GM21390 (cell line): ENCODE data around the gene PPP2R2D.
"Not testable (repeated sequence)": the region's sequence is repeated elsewhere in the genome, so short reads cannot be mapped to it uniquely, and the experiment has no call there.

ENCODE experiments used
- ATAC-seq: cut with Tn5 transposase; IDR thresholded peaks from one replicate; pipeline ENCODE4 v1.9.1; 2021; ENCODE audit not compliant: unreplicated experiment

Gene PPP2R2D

DNA sequence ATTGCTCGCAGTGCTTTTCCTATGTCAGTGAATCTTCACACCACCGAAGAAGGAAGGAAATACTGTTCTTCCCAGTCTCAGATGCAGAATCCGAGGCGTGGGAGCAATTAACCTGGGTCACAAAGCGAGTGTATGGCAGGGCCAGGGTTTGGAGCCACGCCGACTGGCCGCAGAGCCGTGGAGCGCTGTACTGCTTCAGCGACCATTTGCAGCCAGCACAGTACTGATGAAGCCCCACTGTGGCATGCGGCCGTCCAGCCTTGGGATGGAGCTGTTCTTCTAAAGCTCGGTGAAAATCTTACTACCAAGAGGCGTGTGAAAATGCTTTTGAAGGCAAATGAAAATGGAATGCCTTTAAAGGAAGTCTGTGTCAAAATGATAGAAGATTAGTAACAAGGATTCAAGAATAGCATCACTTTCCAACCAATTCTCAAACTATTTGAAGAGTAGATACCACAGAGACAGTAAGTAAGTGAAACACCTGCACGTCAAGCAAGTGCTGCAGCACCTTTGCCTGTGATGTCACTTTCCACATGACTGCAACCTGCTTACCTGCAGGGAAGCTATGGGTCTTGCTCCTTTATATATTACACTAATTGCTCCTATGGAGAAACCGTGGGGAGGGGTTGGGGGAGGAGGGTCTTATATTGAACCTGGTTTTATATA is 4.9 kb downstream of the PPP2R2D start:
- no peak for ATAC-seq

DNA sequence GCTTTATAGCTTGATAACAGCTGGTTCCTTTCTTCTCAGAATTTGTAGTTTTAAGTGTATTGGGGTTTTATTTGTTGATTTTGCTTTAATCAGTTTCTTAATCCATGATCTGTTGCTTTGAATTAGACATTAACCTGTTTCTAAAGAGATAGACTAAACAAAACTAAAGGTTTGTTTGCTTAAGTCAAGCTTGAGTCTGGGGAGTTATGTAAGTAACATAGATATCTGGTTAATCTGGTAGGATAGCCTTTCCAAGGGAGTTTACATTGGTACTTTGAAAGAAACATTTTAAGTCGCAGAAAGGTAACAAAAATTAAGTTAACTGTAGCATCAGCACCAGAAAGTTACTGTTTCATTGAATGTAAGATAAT is 5.4 kb downstream of the PPP2R2D start:
- ATAC-seq, result no peak

DNA sequence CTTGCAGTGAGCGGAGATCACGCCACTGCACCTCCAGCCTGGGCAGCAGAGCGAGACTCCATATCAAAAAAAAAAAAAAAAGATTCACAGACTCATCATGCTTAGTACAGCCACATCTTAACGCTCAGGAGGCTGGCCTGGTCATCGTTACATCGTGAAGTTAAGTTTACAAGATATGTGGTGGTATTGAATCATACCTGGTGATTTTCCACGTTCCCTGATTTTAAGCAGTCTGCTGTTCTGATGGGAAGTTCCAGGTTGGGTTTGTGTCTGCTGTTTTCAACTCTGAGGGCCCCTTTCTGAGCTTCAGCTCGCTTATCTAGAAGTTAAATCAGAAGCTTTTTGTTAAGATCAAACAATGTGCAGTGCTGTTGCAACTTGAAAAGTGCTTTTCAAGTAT is 6.9 kb downstream of the PPP2R2D start:
- ATAC-seq, result no peak

DNA sequence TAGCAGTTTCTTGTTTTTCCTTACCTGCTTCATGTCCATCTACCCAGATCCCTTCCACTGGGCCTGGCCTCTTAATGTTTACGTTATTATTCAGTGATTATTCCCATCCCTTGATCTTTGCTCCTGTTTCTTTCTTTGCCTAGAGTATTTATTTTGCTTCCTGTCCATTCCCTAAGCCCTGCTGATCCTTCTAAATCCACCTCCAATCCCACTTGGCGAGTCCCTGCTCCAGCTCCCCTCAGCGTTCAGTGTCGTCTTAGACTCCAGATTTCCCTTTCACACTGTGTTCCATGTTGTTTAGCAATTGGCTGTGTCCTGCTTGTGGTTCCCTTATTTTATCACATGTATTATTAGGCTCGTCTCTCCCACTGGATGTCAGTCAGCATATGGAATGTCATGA is 7.3 kb downstream of the PPP2R2D start:
- ATAC-seq, result no peak

DNA sequence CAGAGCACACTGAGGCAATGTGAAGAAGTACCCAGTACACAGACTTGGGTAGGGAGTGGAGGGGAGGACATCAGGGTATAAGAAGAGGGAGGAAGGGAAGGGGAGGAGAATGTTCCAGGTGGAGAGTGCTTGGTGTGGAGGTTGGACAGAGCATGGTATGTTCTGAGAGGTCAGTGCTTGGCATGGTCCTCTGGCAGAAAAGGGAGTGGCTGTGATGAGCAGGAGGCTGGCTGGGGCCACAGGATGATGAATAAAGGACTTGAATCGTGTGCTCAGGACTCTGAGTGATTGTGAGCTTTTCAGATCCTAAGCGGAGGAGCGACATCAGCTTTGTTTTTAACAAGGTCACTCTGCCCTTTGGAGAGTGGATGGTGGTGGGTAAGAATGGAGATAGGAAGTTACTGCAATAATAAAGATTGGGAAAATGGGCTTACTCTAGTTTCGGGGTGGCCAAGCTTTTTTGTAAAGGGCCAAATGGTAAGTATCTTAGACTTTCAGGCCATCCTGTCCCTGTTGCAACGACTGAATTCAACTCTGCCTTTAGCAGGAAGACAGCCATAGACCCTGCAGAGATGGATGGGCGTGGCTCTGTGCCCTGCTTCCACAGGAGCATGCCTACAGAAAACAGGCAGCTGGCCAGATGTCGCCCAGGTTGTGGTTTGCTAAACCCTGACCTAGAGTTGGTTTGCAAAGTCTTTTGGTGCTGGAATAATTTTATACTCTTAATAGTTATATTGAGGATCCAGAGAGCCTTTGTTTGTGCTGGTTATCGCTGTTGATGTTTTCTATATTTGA is 8.4 kb downstream of the PPP2R2D start:
- no peak for ATAC-seq

DNA sequence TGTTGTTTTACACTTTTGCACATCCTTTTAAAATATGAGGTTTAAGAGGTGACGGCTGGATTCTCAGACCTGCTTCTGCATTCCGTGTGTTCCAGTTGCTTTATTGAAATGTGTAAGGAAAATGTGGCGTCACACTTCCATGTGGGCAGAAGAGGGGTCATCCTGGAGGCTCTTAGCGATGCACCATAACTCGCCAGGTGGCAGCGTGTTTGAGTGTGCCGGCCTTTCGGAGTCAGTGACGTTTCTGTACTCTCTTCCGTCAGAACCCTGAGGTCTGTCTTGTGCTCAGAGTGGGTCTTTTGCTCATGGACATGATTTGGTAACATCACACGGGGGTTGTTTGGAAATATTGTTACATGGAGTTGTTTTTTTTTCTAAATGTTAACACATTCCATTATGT is 9.1 kb downstream of the PPP2R2D start:
- ATAC-seq, result no peak

DNA sequence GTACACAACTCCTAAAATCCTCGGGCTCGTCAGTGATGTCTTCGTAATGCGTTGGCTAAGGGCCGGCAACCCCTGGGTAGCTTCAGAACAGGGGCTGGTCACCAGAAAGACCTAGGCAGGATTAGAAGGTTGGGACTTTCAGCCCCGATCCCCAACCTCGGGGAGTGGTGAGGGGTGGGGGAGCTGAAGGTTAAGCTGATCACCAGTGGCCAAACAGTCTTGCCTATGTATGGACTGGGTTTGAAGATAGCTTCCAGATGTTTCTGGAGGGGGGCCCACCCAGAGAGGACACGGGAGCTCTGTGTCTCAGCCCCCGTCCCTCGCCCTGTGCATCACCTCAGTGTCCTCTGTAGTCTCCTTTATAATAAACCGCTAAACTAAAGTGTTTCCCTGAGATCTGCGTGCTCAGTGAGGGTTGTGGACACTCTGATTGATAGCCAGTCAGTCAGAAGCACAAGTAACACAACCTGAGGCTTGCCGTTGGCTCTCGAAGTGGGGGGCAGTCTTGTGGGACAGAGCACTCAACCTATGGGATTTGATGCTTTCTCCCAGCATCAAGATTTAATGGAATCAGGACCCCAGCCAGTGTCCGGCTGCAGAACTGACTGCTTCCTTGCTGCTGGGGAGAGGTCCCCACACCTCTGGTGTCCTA is 10.0 kb downstream of the PPP2R2D start:
- no peak for ATAC-seq

DNA sequence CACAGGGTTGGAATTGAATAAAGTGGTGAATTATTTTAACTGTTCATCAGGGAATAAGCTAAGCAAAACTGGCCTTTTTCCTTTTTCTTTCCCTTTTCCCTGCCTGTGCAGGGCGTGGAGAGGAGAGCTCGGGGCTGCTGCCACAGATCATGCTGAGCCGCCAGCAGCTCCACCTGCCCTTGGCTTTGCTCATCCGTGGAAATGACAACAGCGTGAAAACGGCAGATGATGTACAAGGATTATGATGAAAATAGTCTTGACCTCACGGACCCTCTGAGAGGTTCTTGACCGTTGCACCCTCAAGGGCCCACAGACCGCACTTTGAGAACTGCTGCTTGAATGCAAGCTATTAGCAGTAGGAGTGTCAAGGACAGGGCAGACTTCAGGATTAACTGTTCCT is 10.6 kb downstream of the PPP2R2D start:
- no peak for ATAC-seq

DNA sequence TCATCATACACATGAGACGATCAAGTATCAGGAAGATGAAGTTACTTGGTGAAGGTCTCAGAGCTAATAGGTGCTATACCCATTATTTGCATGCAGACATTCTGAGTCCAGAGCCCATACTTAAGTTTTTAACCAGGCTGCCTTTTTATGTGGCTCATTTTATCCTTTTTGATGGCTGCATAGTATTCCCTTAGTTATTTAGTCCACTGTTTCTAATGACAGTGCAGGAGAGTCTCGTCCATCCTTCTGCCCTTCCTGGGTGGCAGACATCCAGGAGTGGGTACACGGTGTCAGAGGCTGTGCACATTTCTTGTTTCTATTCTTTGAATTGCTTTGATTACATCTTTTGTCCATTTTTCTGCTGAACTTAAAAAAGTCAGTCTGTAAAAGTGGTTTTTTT is 11.8 kb downstream of the PPP2R2D start:
- no peak for ATAC-seq

DNA sequence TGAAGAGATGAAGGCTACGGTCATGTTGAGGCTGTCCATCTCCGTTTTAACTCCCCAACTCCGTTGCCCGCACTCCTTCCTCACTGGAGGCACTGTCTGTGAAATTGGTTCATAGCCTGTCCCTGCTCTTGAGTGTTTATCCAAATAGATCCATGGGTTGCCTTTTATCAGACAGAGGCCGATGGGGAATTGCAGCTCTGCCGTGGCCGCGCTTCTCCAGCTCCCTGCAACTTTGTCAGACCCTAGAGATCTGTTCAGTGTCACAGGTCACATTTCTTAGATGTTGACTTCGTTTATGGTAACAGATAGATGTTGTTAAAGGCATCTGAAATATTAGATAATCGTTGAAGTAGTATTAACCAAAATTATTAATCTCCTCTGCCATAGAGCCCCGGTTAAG is 14.7 kb downstream of the PPP2R2D start:
- no peak for ATAC-seq

DNA sequence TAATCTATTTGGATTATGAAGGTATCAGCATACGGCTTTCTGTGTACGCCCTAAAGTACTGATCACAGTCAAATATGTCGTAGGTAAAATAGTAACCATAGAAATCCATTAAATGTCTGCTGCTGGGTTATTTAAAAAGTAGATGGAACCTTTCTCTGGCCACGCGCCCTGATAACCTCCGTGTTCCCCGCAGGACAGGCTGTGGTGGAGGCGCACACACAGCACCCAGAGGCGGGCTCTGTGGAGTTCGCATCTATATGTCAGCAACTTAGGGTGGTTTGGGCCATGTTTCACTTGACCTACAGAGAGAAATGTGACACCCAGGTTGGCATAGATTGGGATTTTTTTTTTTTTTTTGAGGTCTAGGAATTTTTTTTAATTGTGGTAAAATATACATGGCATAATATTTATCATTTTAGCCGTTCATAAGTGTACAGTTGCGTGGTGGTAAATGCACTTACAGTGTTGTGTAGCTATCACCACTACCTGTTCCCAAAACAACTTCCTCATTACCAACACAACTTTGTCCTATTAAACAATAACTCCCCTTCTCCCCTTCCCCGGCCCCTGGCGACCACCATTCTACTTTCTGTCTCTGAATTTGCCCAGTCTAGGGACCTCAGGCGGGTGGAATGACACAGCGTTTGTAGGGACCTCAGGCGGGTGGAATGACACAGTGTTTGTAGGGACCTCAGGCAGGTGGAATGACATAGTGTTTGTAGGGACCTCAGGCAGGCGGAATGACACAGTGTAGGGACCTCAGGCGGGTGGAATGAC is 15.4 kb downstream of the PPP2R2D start:
- no peak for ATAC-seq

DNA sequence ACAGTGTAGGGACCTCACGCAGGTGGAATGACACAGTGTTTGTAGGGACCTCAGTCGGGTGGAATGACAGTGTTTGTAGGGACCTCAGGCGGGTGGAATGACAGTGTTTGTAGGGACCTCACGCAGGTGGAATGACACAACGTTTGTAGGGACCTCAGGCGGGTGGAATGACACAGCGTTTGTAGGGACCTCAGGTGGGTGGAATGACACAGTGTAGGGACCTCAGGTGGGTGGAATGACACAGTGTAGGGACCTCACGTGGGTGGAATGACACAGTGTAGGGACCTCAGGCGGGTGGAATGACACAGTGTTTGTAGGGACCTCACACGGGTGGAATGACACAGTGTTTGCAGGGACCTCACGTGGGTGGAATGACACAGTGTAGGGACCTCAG is 16.0 kb downstream of the PPP2R2D start:
- ATAC-seq, result not testable (repeated sequence)

DNA sequence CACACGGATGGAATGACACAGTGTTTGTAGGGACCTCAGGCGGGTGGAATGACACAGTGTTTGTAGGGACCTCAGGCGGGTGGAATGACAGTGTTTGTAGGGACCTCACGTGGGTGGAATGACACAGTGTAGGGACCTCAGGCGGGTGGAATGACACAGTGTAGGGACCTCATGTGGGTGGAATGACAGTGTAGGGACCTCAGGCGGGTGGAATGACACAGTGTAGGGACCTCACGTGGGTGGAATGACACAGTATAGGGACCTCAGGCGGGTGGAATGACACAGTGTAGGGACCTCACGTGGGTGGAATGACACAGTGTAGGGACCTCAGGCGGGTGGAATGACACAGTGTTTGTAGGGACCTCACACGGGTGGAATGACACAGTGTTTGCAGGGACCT is 16.7 kb downstream of the PPP2R2D start:
- not testable (repeated sequence) for ATAC-seq

DNA sequence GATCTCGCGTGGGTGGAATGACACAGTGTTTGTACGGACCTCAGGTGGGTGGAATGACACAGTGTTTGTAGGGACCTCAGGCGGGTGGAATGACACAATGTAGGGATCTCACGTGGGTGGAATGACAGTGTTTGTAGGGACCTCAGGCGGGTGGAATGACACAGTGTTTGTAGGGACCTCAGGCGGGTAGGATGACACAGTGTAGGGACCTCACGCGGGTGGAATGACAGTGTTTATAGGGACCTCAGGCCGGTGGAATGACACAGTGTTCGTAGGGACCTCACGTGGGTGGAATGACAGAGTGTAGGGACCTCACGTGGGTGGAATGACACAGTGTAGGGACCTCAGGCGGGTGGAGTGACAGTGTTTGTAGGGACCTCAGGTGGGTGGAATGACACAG is 18.7 kb downstream of the PPP2R2D start:
- not testable (repeated sequence) for ATAC-seq

DNA sequence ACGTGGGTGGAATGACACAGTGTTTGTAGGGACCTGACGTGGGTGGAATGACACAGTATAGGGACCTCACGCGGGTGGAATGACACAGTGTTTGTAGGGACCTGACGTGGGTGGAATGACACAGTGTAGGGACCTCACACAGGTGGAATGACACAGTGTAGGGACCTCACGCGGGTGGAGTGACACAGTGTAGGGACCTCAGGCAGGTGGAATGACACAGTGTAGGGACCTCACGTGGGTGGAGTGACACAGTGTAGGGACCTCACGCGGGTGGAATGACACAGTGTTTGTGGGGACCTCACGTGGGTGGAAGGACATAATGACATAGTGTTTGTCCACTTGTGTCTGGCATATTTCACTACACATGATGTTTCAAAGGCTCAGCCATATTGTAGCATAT is 19.3 kb downstream of the PPP2R2D start:
- ATAC-seq, result no peak

DNA sequence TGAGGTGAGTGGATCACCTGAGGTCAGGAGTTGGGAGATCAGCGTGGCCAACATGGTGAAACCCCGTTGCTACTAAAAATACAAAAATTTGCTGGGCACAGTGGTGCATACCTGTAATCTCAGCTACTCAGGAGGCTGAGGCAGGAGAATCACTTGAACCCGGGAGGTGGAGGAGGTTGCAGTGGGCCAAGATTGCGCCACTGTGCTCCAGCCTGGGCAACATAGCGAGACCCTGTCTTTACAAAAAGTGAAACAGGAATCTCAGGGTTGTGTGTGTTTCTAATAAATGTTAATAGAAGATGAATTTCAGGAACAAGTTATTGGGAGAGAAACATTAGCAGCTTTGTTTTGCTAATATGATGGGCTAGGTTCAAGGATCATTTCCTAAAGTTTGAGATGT is 19.9 kb downstream of the PPP2R2D start:
- ATAC-seq, result no peak

DNA sequence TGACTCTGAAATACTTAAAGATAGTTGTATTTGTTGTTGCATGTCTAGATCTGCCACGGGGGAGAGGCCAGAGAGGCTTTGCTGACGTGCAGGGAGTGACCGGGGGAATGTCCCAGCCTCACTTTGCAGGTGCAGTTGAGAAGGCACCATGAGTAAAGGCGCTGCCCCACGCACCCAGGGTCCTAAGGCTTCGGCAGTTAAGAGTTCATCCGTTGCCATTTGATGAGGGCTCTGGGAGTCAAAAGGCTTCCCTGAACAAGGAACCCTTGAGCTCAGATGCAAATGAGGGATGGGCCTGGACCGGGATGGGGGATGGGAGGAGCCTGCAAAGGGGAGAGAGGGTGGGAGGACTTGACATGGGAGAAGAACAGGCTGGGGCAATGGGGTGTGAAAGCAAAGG is 20.4 kb downstream of the PPP2R2D start:
- no peak for ATAC-seq

DNA sequence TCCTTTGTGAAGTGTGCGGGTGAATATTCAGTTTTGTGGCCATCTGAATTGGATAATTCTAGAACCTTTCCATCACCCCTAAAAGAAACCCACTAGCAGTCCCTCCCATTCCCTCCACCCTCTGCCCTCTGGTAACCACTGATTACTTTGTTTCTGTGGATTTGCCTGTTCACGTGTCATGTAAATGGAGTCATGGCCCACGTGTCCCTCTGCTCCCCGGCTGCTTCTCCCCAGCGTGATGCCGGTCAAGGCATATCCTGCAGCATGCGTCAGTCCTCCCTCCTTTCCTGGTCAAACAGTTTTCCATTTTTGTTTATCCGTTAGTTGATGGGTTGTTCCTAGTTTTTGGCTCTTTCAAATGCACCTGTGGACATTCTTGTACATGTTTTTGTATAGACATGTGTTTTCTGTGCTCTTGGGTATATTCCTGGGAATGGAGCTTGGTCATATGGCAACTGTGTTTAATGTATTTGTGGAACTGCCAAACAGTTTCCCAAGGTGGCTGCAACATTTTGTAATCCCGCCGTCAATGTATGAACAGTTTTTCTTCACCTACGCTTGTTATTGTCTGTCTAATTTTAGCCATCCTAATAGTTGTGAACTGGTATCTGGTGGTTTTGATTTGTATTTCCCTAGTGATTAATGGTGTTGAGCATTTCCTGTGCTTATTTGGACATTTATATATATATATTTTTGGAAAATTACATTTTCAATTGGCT is 22.4 kb downstream of the PPP2R2D start:
- ATAC-seq, result no peak

DNA sequence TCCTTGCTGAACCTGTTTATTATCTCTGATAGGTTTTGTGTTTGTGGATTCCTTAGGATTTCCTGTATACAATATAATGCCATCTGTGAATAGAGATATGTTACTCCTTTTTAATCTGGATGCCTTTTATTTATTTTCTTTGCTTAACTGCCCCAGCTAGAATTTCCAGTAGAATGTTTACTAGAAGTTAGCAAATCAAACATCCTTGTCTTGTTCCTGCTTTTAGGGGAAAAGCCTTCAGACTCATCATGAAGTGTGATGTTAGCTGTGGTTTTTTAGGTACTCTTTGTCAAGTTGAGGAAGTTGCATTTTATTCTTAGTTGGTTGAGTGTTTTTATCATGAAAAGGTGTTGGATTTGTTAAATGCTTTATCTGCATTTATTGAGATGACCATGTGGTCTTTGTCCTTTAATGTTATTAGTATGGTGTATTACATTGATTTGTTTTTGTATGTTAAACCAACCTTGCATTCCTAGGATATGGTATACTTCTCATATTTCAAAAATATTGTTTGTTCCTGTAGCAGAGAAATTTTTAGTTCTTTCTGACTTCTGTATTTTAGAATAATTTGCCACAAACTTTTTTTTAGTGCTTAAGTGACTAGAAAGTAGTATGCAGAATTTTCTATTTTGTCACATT is 24.3 kb downstream of the PPP2R2D start:
- ATAC-seq, result no peak

DNA sequence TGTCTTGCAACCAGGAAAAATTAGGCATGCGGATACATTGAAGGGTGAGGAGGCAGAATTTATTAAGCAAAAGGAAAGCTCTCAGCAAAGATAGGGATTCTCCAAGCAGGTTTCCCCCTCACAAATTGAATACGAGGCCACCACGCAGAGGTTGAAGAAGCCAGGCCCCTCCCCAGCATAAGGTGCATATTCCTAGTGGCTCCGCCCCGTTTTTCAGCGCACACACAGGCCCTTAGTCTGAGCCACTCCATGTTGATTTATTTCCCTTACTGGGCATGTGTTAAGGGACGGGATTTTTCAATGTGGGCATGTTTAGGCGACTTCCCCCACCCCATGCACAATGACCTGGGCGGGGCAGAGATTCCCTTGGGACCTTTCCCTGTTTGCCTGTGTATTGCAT is 24.9 kb downstream of the PPP2R2D start:
- no peak for ATAC-seq
